Loucy (cell line): Measurements from ENCODE around the gene DUSP16.

Experiments used
- H2AFZ ChIP-seq: fragments of 200-600 bp; sonication (generic); 2 replicates; pipeline ENCODE4 v1.6.0; 2016; ENCODE audit warnings: antibody characterized with exemption, mild to moderate bottlenecking, low read length, moderate library complexity
- H3F3A ChIP-seq: fragments of 200-600 bp; 2 replicates; pipeline ENCODE4 v1.6.0; 2016; ENCODE audit warnings: antibody characterized with exemption, low read depth, mild to moderate bottlenecking
- H3K27me3 ChIP-seq: fragments of 200-600 bp; sonication (generic); 2 replicates; pipeline ENCODE4 v1.6.1; 2014; ENCODE audit warnings: low read length, mild to moderate bottlenecking; ENCODE audit not compliant: insufficient read depth, poor library complexity, severe bottlenecking
- H3K36me3 ChIP-seq: fragments of 200-600 bp; sonication (generic); 2 replicates; pipeline ENCODE4 v1.6.1; 2016; ENCODE audit warnings: low read length; ENCODE audit not compliant: insufficient read depth
- H3K4me1 ChIP-seq: fragments of 200-600 bp; sonication (generic); 2 replicates; pipeline ENCODE4 v1.5.1; 2014; ENCODE audit warnings: low read length, mild to moderate bottlenecking; ENCODE audit not compliant: insufficient read depth, poor library complexity, severe bottlenecking
- H3K4me2 ChIP-seq: fragments of 200-600 bp; sonication (generic); 2 replicates; pipeline ENCODE4 v1.6.0; 2014; ENCODE audit warnings: antibody characterized with exemption, low read length, low read depth, mild to moderate bottlenecking; ENCODE audit not compliant: poor library complexity, severe bottlenecking
- H3K4me3 ChIP-seq: fragments of 200-600 bp; sonication (generic); 2 replicates; pipeline ENCODE4 v1.5.1; 2014; ENCODE audit warnings: low read length, mild to moderate bottlenecking, mixed read lengths; ENCODE audit not compliant: poor library complexity, severe bottlenecking
- H3K79me2 ChIP-seq: fragments of 200-600 bp; sonication (generic); 2 replicates; pipeline ENCODE4 v1.6.1; 2014; ENCODE audit warnings: low read length; ENCODE audit not compliant: insufficient read depth
- H3K9ac ChIP-seq: fragments of 200-600 bp; sonication (generic); 2 replicates; pipeline ENCODE4 v1.6.0; 2014; ENCODE audit warnings: mild to moderate bottlenecking, low read depth, low read length, moderate library complexity; ENCODE audit not compliant: poor library complexity, severe bottlenecking
- H3K9me2 ChIP-seq: fragments of 200-600 bp; sonication (generic); replicated peaks from 2 replicates; pipeline ENCODE4 v1.6.1; 2016; ENCODE audit warnings: low read depth, low read length, mixed read lengths
- H3K9me3 ChIP-seq: fragments of 200-600 bp; sonication (generic); 2 replicates; pipeline ENCODE4 v1.6.1; 2014; ENCODE audit warnings: mild to moderate bottlenecking, antibody characterized with exemption, low read length, low read depth; ENCODE audit not compliant: insufficient read depth
- H4K20me1 ChIP-seq: fragments of 200-600 bp; sonication (generic); 2 replicates; pipeline ENCODE4 v1.6.0; 2014; ENCODE audit warnings: antibody characterized with exemption, low read length, mild to moderate bottlenecking; ENCODE audit not compliant: insufficient read depth, poor library complexity, severe bottlenecking
- CTCF ChIP-seq: fragments of 200-600 bp; sonication (generic); conservative IDR thresholded peaks from 2 replicates; pipeline ENCODE4 v1.5.1; 2014; ENCODE audit warnings: mild to moderate bottlenecking, antibody characterized with exemption, low read length
- EZH2phosphoT487 ChIP-seq: fragments of 200-600 bp; IDR thresholded peaks from 2 replicates; pipeline ENCODE4 v1.6.1; 2018; ENCODE audit warnings: antibody characterized with exemption, mild to moderate bottlenecking, moderate library complexity, borderline replicate concordance

The DUSP16 gene

GRCh38 chr12:12441429-12441807 is 121.2 kb downstream of the DUSP16 start:
- Histone ChIP-seq H3K36me3 (no peaks in the 10 kb centered on the region), H3K9ac (peak overlapping the region; percentile 20), H2AFZ (no peak overlapping the region), H3K9me3 (no peaks in the 10 kb centered on the region), H3K4me3 (peak overlapping the region; percentile 11), H4K20me1 (no peaks in the 10 kb centered on the region), H3K4me2 (peak overlapping the region; percentile 52), H3K27me3 (no peaks in the 10 kb centered on the region), H3K79me2 (no peaks in the 10 kb centered on the region), H3K9me2 (no peaks in the 10 kb centered on the region), H3F3A (no peaks in the 10 kb centered on the region), H3K4me1 (peaks cover 32% of the 10 kb centered on the region)
- TF ChIP-seq CTCF (no peak), EZH2phosphoT487 (no peak)

- Histone ChIP-seq H2AFZ (no peak overlapping the region), H4K20me1 (no peaks in the 10 kb centered on the region), H3K9me3 (no peaks in the 10 kb centered on the region), H3K79me2 (no peaks in the 10 kb centered on the region), H3K9me2 (no peaks in the 10 kb centered on the region), H3K9ac (no peak overlapping the region), H3K4me2 (peak overlapping the region; percentile 52), H3K4me1 (peaks cover 32% of the 10 kb centered on the region), H3K27me3 (no peaks in the 10 kb centered on the region), H3F3A (no peaks in the 10 kb centered on the region), H3K36me3 (no peaks in the 10 kb centered on the region), H3K4me3 (peak overlapping the region; percentile 11)
- no peak for TF ChIP-seq EZH2phosphoT487
These were observed 121.8 kb downstream of the DUSP16 start for GRCh38 chr12:12440784-12441428.

GRCh38 chr12:12439636-12440035 is 123.0 kb downstream of the DUSP16 start:
- no peak for TF ChIP-seq CTCF
- TF ChIP-seq EZH2phosphoT487, result no peak
- H3K79me2 ChIP-seq, result no peaks in the 10 kb centered on the region
- H3K9me3 ChIP-seq, result no peaks in the 10 kb centered on the region
- no peak overlapping the region for H2AFZ ChIP-seq
- H3K36me3 ChIP-seq, result no peaks in the 10 kb centered on the region
- no peak overlapping the region for H3K4me2 ChIP-seq
- H3K27me3 ChIP-seq, result no peaks in the 10 kb centered on the region
- H3K4me3 ChIP-seq, result no peak overlapping the region
- peaks cover 32% of the 10 kb centered on the region for H3K4me1 ChIP-seq
- no peaks in the 10 kb centered on the region for H3F3A ChIP-seq
- H4K20me1 ChIP-seq, result no peaks in the 10 kb centered on the region
- no peak overlapping the region for H3K9ac ChIP-seq
- H3K9me2 ChIP-seq, result no peaks in the 10 kb centered on the region

GRCh38 chr12:12436831-12437345 is 125.8 kb downstream of the DUSP16 start:
- no peak for TF ChIP-seq EZH2phosphoT487
- no peak for TF ChIP-seq CTCF
- no peaks in the 10 kb centered on the region for H3K27me3 ChIP-seq
- H3K9me3 ChIP-seq, result no peaks in the 10 kb centered on the region
- no peaks in the 10 kb centered on the region for H3K9me2 ChIP-seq
- peaks cover 14% of the 10 kb centered on the region for H3K4me1 ChIP-seq
- no peak overlapping the region for H3K4me3 ChIP-seq
- no peaks in the 10 kb centered on the region for H3F3A ChIP-seq
- H3K9ac ChIP-seq, result no peak overlapping the region
- no peak overlapping the region for H3K4me2 ChIP-seq
- H3K79me2 ChIP-seq, result no peaks in the 10 kb centered on the region
- no peaks in the 10 kb centered on the region for H3K36me3 ChIP-seq
- H4K20me1 ChIP-seq, result no peaks in the 10 kb centered on the region
- no peak overlapping the region for H2AFZ ChIP-seq
